CD14-positive monocyte (primary cell): ENCODE measurements around the gene CCDC89. TPM values are rescaled to one million over a fixed set of nuclear protein-coding genes. Genes with fewer than 3 reads are reported as not detected.

Experiments used
- DNase-seq, 3 donors: peaks; one replicate each; pipeline ENCODE4 v3.0.0-alpha.2; 2011 to 2022
- H2AFZ ChIP-seq: 2 replicates; pipeline ENCODE4 v1.6.0; 2012; ENCODE audit warnings: mild to moderate bottlenecking, low read depth, low read length, inconsistent platforms; ENCODE audit not compliant: insufficient read depth, poor library complexity, severe bottlenecking
- H3K27ac ChIP-seq, 2 donors: 1 replicate in 1 of 2; 2 replicates in 1 of 2; pipeline ENCODE4 v1.5.1; 2012 to 2013; ENCODE audit warnings: low read length in 2 of 2, control low read depth in 1 of 2, inconsistent platforms in 1 of 2, low read depth in 1 of 2, mild to moderate bottlenecking in 1 of 2
- H3K27me3 ChIP-seq, 2 donors: one replicate each; pipeline versions ENCODE4 v1.6.0 to v1.6.1; 2011 to 2013; ENCODE audit warnings: low read length in 2 of 2; ENCODE audit not compliant: control insufficient read depth in 2 of 2, insufficient read depth in 2 of 2
- H3K36me3 ChIP-seq, 2 donors: replicated peaks in 1 of 2; 1 replicate in 1 of 2; 2 replicates in 1 of 2; pipeline versions ENCODE4 v1.5.1 to v1.6.1; 2012 to 2013; ENCODE audit warnings: low read length in 2 of 2, control low read depth in 1 of 2, inconsistent platforms in 1 of 2, mild to moderate bottlenecking in 1 of 2; ENCODE audit not compliant: insufficient read depth in 2 of 2, control insufficient read depth in 1 of 2
- H3K4me1 ChIP-seq, 2 donors: 1 replicate in 1 of 2; 2 replicates in 1 of 2; pipeline versions ENCODE4 v1.5.1 to v1.6.1; 2012 to 2013; ENCODE audit warnings: low read length in 2 of 2, control low read depth in 1 of 2, inconsistent platforms in 1 of 2, mild to moderate bottlenecking in 1 of 2, moderate library complexity in 1 of 2; ENCODE audit not compliant: insufficient read depth in 2 of 2, control insufficient read depth in 1 of 2
- H3K4me2 ChIP-seq: replicated peaks from 2 replicates; pipeline ENCODE3; 2012; ENCODE audit warnings: low read length, moderate library complexity, mild to moderate bottlenecking; ENCODE audit not compliant: poor library complexity, severe bottlenecking; ENCODE audit errors: extremely low read depth
- H3K4me3 ChIP-seq, 3 experiments: fragments of 200-600 bp in 1 of 3; sonication (generic) in 1 of 3; replicated peaks in 1 of 3; 1 replicate in 2 of 3; 2 replicates in 1 of 3; pipeline ENCODE4 v1.5.1; 2011 to 2013; ENCODE audit warnings: low read length in 3 of 3, mild to moderate bottlenecking in 3 of 3, control low read depth in 2 of 3, low read depth in 2 of 3, inconsistent platforms in 1 of 3, moderate library complexity in 1 of 3
- H3K79me2 ChIP-seq: 2 replicates; pipeline ENCODE4 v1.6.0; 2012; ENCODE audit warnings: mild to moderate bottlenecking, control low read depth, inconsistent platforms, low read length, moderate library complexity; ENCODE audit not compliant: insufficient read depth
- H3K9ac ChIP-seq: 2 replicates; pipeline ENCODE4 v1.6.0; 2017; ENCODE audit warnings: low read length, mild to moderate bottlenecking; ENCODE audit not compliant: insufficient read depth, poor library complexity, severe bottlenecking
- H3K9me3 ChIP-seq, 2 donors: replicated peaks in 1 of 2; 1 replicate in 1 of 2; 2 replicates in 1 of 2; pipeline versions ENCODE4 v1.5.1 to v1.6.1; 2012 to 2013; ENCODE audit warnings: low read length in 2 of 2, control low read depth in 1 of 2; ENCODE audit not compliant: control insufficient read depth in 1 of 2, insufficient read depth in 1 of 2
- H4K20me1 ChIP-seq: 2 replicates; pipeline ENCODE4 v1.6.0; 2012; ENCODE audit warnings: mild to moderate bottlenecking, low read length, control low read depth, moderate library complexity; ENCODE audit not compliant: insufficient read depth
- H3K27ac Mint-ChIP-seq, 7 donors: one replicate each; pipeline ENCODE4 v1.8.0; 2020; ENCODE audit warnings: mild to moderate bottlenecking in 7 of 7, mixed read lengths in 7 of 7, moderate library complexity in 6 of 7, inconsistent platforms in 2 of 7
- H3K27me3 Mint-ChIP-seq, 3 donors: one replicate each; pipeline ENCODE4 v1.8.0; 2021 to 2022; ENCODE audit warnings: low read depth in 3 of 3, mild to moderate bottlenecking in 3 of 3, mixed read lengths in 3 of 3, moderate library complexity in 3 of 3, inconsistent platforms in 1 of 3
- H3K36me3 Mint-ChIP-seq, 2 donors: one replicate each; pipeline ENCODE4 v1.8.0; 2020; ENCODE audit warnings: mixed read lengths in 2 of 2, inconsistent platforms in 1 of 2, mild to moderate bottlenecking in 1 of 2
- H3K4me1 Mint-ChIP-seq: one replicate; pipeline ENCODE4 v1.8.0; 2020; ENCODE audit warnings: mild to moderate bottlenecking, mixed read lengths
- H3K4me3 Mint-ChIP-seq, 2 donors: one replicate each; pipeline ENCODE4 v1.8.0; 2020; ENCODE audit warnings: mild to moderate bottlenecking in 2 of 2, mixed read lengths in 2 of 2, moderate library complexity in 1 of 2
- H3K9me3 Mint-ChIP-seq, 7 donors: one replicate each; pipeline ENCODE4 v1.8.0; 2020 to 2022; ENCODE audit warnings: mixed read lengths in 7 of 7, mild to moderate bottlenecking in 6 of 7, moderate library complexity in 6 of 7, inconsistent platforms in 2 of 7
- WGBS: methylation state at CpG from one replicate; pipeline ENCODE4 v1.1.5; 2013; ENCODE audit warnings: missing lambda C conversion rate; ENCODE audit not compliant: insufficient coverage; 5-methylcytosine and 5-hydroxymethylcytosine counted together
- intact Hi-C, 2 donors: fragments of 100-400 bp; cut with micrococcal nuclease; formaldehyde crosslinking; loops; one replicate each; pipeline versions ENCODE4 v1.15.0 to v1.15.1; 2023
- polyA plus RNA-seq, 3 donors: library from polyadenylated mRNA; depleted of rRNA in 1 of 3; unstranded in 2 of 3; stranded (reverse) in 1 of 3; fragments of 300-500 nt in 2 of 3; fragments of >200 nt in 1 of 3; fragmentation: Illumina TruSeq in 2 of 3; gene quantifications; 1 replicate in 2 of 3; 2 replicates in 1 of 3; pipeline ENCODE4 v1.2.3, GENCODE V29; 2012 to 2021
- TF ChIP-seq, protein P1 (sequence below): fragments of 200-600 bp; IDR thresholded peaks from one replicate; pipeline ENCODE4 v1.8.0; 2022; ENCODE audit warnings: antibody characterized with exemption, mild to moderate bottlenecking

Gene CCDC89
- polyA plus RNA-seq, 3 donors: not detected

DNA sequence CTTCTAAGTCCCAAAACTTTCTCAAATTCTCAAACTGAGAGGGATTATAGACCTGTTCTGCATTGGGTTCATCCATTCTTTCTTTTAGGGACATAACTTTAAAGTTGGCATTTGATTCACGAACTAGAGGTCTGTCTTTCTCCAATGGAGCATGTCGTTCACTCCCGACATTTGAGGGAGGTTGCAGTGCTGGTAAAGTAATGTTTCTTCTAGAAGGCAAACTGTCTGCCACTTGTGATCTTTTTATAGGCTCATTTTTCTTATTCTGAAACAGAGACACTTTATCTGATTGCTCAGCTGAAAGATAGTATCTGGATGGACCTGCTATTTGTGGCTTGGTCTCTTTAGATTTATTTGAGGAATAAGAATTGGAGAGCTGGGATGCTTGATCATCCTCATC, 40.4 kb upstream of the CCDC89 start:
- Histone ChIP-seq H3K4me3 (no peak overlapping the region), H2AFZ (no peak overlapping the region), H3K27ac (no peak overlapping the region), H3K4me1 (peaks cover 5 to 8% of the 10 kb centered on the region in 2 donors), H3K4me2 (no peak overlapping the region), H3K79me2 (no peaks in the 10 kb centered on the region), H3K27me3 (no peaks in the 10 kb centered on the region), H3K9ac (no peak overlapping the region), H3K36me3 (no peaks in the 10 kb centered on the region), H4K20me1 (no peaks in the 10 kb centered on the region), H3K9me3 (no peaks in the 10 kb centered on the region)
- Mint-ChIP-seq H3K9me3 (peaks cover 0 to 9% (median 0%) of the 10 kb centered on the region in 7 donors), H3K36me3 (no peaks in the 10 kb centered on the region), H3K4me1 (peaks cover 13% of the 10 kb centered on the region), H3K27ac (no peak overlapping the region), H3K27me3 (peaks cover 0 to 2% (median 0%) of the 10 kb centered on the region in 3 donors), H3K4me3 (no peak overlapping the region)
- intact Hi-C loops: no loop called here
- DNase-seq: no peak
- WGBS: 67% methylated on average over 1 of the region's 3 CpGs
- TF ChIP-seq, protein P1, sequence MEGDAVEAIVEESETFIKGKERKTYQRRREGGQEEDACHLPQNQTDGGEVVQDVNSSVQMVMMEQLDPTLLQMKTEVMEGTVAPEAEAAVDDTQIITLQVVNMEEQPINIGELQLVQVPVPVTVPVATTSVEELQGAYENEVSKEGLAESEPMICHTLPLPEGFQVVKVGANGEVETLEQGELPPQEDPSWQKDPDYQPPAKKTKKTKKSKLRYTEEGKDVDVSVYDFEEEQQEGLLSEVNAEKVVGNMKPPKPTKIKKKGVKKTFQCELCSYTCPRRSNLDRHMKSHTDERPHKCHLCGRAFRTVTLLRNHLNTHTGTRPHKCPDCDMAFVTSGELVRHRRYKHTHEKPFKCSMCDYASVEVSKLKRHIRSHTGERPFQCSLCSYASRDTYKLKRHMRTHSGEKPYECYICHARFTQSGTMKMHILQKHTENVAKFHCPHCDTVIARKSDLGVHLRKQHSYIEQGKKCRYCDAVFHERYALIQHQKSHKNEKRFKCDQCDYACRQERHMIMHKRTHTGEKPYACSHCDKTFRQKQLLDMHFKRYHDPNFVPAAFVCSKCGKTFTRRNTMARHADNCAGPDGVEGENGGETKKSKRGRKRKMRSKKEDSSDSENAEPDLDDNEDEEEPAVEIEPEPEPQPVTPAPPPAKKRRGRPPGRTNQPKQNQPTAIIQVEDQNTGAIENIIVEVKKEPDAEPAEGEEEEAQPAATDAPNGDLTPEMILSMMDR: no peak

DNA sequence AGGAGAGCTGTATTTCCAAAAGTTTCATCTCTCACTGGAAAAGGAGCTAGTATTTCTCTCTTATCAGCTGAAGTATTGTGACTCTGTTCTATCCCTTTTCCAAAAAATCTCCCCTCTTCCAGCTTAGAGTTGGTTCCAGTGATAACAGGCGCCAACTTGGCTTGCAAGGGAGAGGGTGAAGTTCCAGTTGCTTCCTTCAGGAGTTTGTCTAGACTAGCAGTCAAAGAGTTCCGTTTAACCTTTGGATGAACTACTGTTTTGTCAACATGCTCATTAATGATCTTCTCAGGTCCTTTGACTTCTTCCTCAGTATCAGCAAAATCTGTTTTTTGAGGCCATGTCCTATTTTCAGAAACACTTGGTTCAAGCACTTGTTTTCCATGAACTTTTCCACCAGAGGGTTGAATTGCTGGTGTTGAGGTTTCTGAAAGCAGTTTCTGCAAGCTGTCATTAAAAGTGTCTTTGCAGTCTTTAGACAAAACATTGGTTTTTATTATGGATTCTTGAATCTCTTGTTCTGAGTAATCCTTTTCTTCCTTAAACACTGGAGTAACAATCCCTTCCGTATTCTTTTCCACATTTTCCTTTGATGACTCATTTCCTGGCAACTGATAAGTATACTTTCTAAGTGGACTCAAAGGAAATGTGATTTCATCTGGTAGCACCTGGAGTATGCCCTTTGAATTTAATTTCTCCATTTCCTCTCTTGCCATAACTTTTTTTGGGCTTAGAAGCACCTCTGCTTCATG, 39.7 kb upstream of the CCDC89 start:
- peak overlapping the region in 1 of 2 donors; percentile 44 for H3K4me3 Mint-ChIP-seq
- no peak overlapping the region for H3K27ac Mint-ChIP-seq
- Histone ChIP-seq H4K20me1 (no peaks in the 10 kb centered on the region), H3K4me1 (peaks cover 5 to 8% of the 10 kb centered on the region in 2 donors), H3K4me2 (no peak overlapping the region), H3K36me3 (no peaks in the 10 kb centered on the region), H3K9me3 (no peaks in the 10 kb centered on the region), H3K27me3 (no peaks in the 10 kb centered on the region), H3K4me3 (no peak overlapping the region), H3K9ac (no peak overlapping the region), H2AFZ (no peak overlapping the region), H3K27ac (no peak overlapping the region), H3K79me2 (no peaks in the 10 kb centered on the region)
- no peak for DNase-seq
- H3K27me3 Mint-ChIP-seq: peaks cover 0 to 2% (median 0%) of the 10 kb centered on the region in 3 donors
- WGBS: 100% methylated on average over 2 of the region's 3 CpGs
- peaks cover 13% of the 10 kb centered on the region for H3K4me1 Mint-ChIP-seq
- H3K36me3 Mint-ChIP-seq: no peaks in the 10 kb centered on the region
- TF ChIP-seq, protein P1: no peak
- intact Hi-C loops: no loop called here
- peaks cover 0 to 9% (median 0%) of the 10 kb centered on the region in 7 donors for H3K9me3 Mint-ChIP-seq
